ENCODE data around the gene SPDYE6. TPM values are rescaled to one million over a fixed set of nuclear protein-coding genes. Genes with fewer than 3 reads are reported as not detected.
A peak's percentile ranks its signal among the peaks of the same experiment; 100 is the strongest.

The SPDYE6 gene
- total and polyA plus RNA-seq, 2 donors (not counting 1 experiment from before 2014, with no cell fraction given): not detected

DNA sequence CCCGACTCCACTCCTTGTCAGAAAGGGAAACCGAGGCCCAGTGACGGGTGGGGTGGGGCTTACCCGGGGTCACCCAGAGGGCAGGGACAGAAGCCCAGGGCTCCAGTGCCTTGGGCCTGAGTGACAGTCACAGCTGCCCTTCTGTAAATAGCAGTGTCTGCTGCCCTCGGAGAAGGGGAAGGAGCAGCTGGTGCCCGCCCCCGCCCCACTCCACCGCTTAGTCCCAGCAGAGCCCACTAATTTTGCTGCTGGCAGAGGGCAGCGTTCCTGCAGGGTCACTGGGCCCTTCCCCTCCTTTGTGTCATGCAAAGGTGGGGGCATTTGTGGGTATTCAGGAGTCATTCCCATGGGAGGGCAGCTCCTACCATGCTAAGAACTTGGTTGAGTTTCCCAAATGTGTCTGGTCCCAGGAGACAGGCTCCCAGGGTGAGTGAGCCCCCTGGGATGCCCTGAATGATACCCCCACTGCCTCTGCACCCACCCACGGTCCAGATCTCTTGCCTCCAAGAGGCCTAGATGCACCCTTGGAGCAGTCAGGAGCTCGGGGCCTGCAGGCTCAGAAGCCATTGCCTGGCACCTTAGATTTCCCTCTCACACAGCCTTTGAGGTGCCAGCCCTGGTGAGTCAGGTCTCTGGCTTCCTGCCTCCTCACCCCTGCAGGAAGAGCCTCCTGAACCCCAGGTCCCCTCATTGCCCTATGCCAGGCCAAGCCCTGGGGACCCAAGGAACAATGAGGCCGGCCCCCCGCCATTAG lies 52.4 kb downstream of the SPDYE6 start:
- ChIA-PET POLR2A (interaction anchor here (0.6 to 10.7 kb wide), 7 partner anchors 10 to 138 kb away, joined by 3 to 126 read pairs (median 3); partner anchors contain the start of gene SH2B2), CTCF (interaction anchor here (0.6 to 7.4 kb wide), 4 partner anchors 10 to 128 kb away, joined by 3 to 75 read pairs (median 4); partner anchors contain the start of gene SH2B2)
- no peaks in the 10 kb centered on the region for H3K27me3 ChIP-seq (replicated peaks in 1 of 4; ENCODE audit: control extremely low read depth in 1 of 4, control insufficient read depth in 3 of 4, insufficient read depth in 4 of 4, low read length in 3 of 4)
- H4K20me1 ChIP-seq (ENCODE audit: control insufficient read depth, insufficient read depth, low read length, poor library complexity, severe bottlenecking): peaks cover 35% of the 10 kb centered on the region
- H3K79me2 ChIP-seq (ENCODE audit: control insufficient read depth, insufficient read depth, low read length): peaks cover 83% of the 10 kb centered on the region
- peaks cover 64 to 71% of the 10 kb centered on the region in 2 donors for H3K4me1 ChIP-seq (ENCODE audit: control insufficient read depth in 2 of 2, insufficient read depth in 2 of 2, low read length in 2 of 2)
- DNase-seq: no peak
- peak overlapping the region; percentile 69 for H3K4me2 ChIP-seq (replicated peaks; ENCODE audit: low read depth, low read length, poor library complexity, severe bottlenecking)
- no peak for TF ChIP-seq EZH2 (IDR thresholded peaks at IDR 0.05; ENCODE audit: borderline replicate concordance, insufficient read depth, low read depth, low read length, poor library complexity, severe bottlenecking)
- TF ChIP-seq, protein P1, sequence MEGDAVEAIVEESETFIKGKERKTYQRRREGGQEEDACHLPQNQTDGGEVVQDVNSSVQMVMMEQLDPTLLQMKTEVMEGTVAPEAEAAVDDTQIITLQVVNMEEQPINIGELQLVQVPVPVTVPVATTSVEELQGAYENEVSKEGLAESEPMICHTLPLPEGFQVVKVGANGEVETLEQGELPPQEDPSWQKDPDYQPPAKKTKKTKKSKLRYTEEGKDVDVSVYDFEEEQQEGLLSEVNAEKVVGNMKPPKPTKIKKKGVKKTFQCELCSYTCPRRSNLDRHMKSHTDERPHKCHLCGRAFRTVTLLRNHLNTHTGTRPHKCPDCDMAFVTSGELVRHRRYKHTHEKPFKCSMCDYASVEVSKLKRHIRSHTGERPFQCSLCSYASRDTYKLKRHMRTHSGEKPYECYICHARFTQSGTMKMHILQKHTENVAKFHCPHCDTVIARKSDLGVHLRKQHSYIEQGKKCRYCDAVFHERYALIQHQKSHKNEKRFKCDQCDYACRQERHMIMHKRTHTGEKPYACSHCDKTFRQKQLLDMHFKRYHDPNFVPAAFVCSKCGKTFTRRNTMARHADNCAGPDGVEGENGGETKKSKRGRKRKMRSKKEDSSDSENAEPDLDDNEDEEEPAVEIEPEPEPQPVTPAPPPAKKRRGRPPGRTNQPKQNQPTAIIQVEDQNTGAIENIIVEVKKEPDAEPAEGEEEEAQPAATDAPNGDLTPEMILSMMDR (IDR thresholded peaks at IDR 0.05): no peak
- Mint-ChIP-seq H3K27ac (peak overlapping the region; percentile 86), H3K27me3 (no peaks in the 10 kb centered on the region), H3K9me3 (ENCODE audit: insufficient read depth) (no peaks in the 10 kb centered on the region), H3K4me3 (peak overlapping the region; percentile 59), H3K4me1 (peaks cover 75% of the 10 kb centered on the region)
- peaks cover 0 to 7% (median 0%) of the 10 kb centered on the region in 3 donors for H3K9me3 ChIP-seq (ENCODE audit: control extremely low read depth in 1 of 3, control insufficient read depth in 2 of 3, insufficient read depth in 1 of 3, low read length in 2 of 3)
- H3K4me3 ChIP-seq (ENCODE audit: control extremely low read depth in 1 of 5, extremely low read depth in 1 of 5, insufficient read depth in 1 of 5, low read depth in 2 of 5, low read length in 4 of 5): peak overlapping the region in 1 of 5 experiments; percentile 11
- H2AFZ ChIP-seq (ENCODE audit: insufficient read depth, low read depth, low read length, poor library complexity, severe bottlenecking): no peak overlapping the region
- H3K27ac ChIP-seq (ENCODE audit: low read length in 2 of 2): peak overlapping the region; percentile 93 to 95
- no peak for ATAC-seq (ENCODE audit: low read depth)
- H3K9ac ChIP-seq (ENCODE audit: low read length): peak overlapping the region; percentile 1
- WGBS (ENCODE audit: insufficient coverage): 54% methylated on average over 9 of the region's 13 CpGs
- peaks cover 0 to 43% of the 10 kb centered on the region in 2 experiments for H3K36me3 ChIP-seq (replicated peaks in 1 of 2; ENCODE audit: control extremely low read depth in 1 of 2, control insufficient read depth in 1 of 2, extremely low read depth in 1 of 2, insufficient read depth in 2 of 2, low read length in 1 of 2)
- intact Hi-C loops (cut with micrococcal nuclease): loop anchor here (10.0 kb wide), 1 partner anchor 121 kb away; no protein-coding TSS in a partner anchor

DNA sequence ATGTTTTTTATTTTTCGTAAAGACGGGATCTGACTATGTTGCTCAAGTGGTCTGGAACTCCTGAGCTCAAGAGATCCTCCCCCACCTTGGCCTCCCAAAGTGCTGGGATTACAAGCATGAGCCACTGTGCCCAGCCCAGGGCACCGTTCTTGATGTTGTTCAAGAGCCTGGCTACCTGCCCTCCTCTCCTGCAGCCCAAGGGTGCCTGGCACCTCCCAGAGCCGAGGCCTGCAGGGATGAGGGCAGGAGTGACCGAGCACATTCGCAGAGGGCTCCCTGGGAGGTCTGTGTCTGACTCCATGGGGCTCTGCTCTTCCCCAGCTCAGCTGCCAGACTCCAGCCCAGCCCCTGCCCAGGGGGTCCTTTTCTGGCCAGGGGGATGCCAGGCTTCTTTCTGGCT lies 54.2 kb downstream of the SPDYE6 start:
- peak overlapping the region; percentile 10 for H3K4me3 Mint-ChIP-seq
- ChIA-PET POLR2A (interaction anchor here (10.7 kb wide), 1 partner anchor 13 kb away, joined by 126 read pairs; the partner anchor contains the start of gene SH2B2), CTCF (interaction anchor here (7.4 kb wide), 1 partner anchor 12 kb away, joined by 75 read pairs; the partner anchor contains the start of gene SH2B2)
- Histone ChIP-seq H3K27ac (ENCODE audit: low read length in 2 of 2) (peak overlapping the region in 1 of 2 donors; percentile 93), H3K9ac (ENCODE audit: low read length) (no peak overlapping the region), H3K4me1 (ENCODE audit: control insufficient read depth in 2 of 2, insufficient read depth in 2 of 2, low read length in 2 of 2) (peaks cover 46 to 60% of the 10 kb centered on the region in 2 donors), H3K27me3 (replicated peaks in 1 of 4; ENCODE audit: control extremely low read depth in 1 of 4, control insufficient read depth in 3 of 4, insufficient read depth in 4 of 4, low read length in 3 of 4) (no peaks in the 10 kb centered on the region), H3K4me3 (ENCODE audit: control extremely low read depth in 1 of 5, extremely low read depth in 1 of 5, insufficient read depth in 1 of 5, low read depth in 2 of 5, low read length in 4 of 5) (no peak overlapping the region), H3K36me3 (replicated peaks in 1 of 2; ENCODE audit: control extremely low read depth in 1 of 2, control insufficient read depth in 1 of 2, extremely low read depth in 1 of 2, insufficient read depth in 2 of 2, low read length in 1 of 2) (peaks cover 0 to 36% of the 10 kb centered on the region in 2 experiments), H3K79me2 (ENCODE audit: control insufficient read depth, insufficient read depth, low read length) (peaks cover 84% of the 10 kb centered on the region), H2AFZ (ENCODE audit: insufficient read depth, low read depth, low read length, poor library complexity, severe bottlenecking) (no peak overlapping the region), H4K20me1 (ENCODE audit: control insufficient read depth, insufficient read depth, low read length, poor library complexity, severe bottlenecking) (peaks cover 49% of the 10 kb centered on the region), H3K9me3 (ENCODE audit: control extremely low read depth in 1 of 3, control insufficient read depth in 2 of 3, insufficient read depth in 1 of 3, low read length in 2 of 3) (peaks cover 0 to 7% (median 0%) of the 10 kb centered on the region in 3 donors), H3K4me2 (replicated peaks; ENCODE audit: low read depth, low read length, poor library complexity, severe bottlenecking) (peak overlapping the region; percentile 1)
- TF ChIP-seq, protein P1 (IDR thresholded peaks at IDR 0.05): no peak
- TF ChIP-seq EZH2 (IDR thresholded peaks at IDR 0.05; ENCODE audit: borderline replicate concordance, insufficient read depth, low read depth, low read length, poor library complexity, severe bottlenecking): no peak
- intact Hi-C loops (cut with micrococcal nuclease): loop anchor here (10.0 kb wide), 1 partner anchor 123 kb away; no protein-coding TSS in a partner anchor
- DNase-seq (no peak), ATAC-seq (ENCODE audit: low read depth) (no peak)
- H3K27me3 Mint-ChIP-seq: no peaks in the 10 kb centered on the region
- peak overlapping the region; percentile 86 for H3K27ac Mint-ChIP-seq
- WGBS (ENCODE audit: insufficient coverage): 97% methylated on average over 6 of the region's 6 CpGs
- H3K9me3 Mint-ChIP-seq (ENCODE audit: insufficient read depth): no peaks in the 10 kb centered on the region
- peaks cover 70% of the 10 kb centered on the region for H3K4me1 Mint-ChIP-seq

Measured in B cell (primary cell).